Measurements from ENCODE around the gene GKAP1.
"Not testable (repeated sequence)": the region's sequence is repeated elsewhere in the genome, so short reads cannot be mapped to it uniquely, and the experiment has no call there.

The GKAP1 gene

DNA sequence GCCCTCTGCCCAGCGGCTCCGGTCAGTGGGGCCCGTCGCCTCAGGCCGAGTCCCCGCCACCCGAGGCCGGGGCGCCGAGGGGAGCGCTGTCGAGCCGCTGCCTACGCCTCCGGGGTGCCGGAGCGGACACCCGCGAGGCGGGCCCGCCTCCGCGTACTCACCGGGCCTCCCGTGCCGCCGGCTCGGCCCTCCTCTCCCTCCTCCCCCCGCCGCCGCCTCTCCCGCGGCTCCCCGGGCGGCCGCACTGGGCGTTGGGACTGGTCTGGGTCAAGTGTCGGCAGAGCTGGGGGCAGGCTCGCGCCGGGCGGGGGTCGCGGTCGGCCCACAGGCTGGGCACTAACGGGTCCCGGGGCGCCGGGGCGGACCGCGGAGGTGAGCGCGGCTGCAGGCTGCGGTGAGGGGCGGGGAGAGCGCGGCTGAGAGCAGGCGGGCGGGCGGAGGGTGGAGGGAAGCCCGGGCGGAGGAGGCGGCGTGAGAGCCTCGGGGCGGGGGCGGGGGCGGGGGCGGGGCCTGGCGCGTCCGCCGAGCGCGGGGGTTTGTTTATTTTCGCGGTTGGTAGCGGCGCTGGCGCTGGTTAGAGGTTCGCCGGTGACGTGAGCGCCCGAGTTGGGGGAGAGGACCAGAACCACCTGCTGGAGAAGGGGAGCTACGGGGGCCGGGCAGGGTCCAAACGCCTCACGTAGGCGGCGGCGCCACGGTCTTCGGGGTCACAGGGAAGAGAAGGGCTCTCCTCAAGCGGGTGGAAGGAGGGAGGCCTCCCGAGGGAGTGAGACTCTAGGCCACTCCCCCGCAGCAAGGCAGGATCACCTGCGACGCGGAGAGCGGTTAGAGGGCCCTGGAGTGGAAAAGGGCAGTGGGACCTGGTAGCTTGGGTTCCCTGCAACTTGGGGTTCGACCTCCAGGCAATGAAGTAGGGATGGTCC, at the start of gene GKAP1:
GKAP1 (minus strand) TSS at position 414 of the 923 bp plus-strand sequence. CDS start 11,252 bp downstream, outside the sequence.
- peak; percentile 54 for TF ChIP-seq ZFX (IDR thresholded peaks at IDR 0.05)
- TF ChIP-seq, protein P1, sequence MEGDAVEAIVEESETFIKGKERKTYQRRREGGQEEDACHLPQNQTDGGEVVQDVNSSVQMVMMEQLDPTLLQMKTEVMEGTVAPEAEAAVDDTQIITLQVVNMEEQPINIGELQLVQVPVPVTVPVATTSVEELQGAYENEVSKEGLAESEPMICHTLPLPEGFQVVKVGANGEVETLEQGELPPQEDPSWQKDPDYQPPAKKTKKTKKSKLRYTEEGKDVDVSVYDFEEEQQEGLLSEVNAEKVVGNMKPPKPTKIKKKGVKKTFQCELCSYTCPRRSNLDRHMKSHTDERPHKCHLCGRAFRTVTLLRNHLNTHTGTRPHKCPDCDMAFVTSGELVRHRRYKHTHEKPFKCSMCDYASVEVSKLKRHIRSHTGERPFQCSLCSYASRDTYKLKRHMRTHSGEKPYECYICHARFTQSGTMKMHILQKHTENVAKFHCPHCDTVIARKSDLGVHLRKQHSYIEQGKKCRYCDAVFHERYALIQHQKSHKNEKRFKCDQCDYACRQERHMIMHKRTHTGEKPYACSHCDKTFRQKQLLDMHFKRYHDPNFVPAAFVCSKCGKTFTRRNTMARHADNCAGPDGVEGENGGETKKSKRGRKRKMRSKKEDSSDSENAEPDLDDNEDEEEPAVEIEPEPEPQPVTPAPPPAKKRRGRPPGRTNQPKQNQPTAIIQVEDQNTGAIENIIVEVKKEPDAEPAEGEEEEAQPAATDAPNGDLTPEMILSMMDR (conservative IDR thresholded peaks at IDR 0.05): 0 out of 2 replicates have a peak, but pooled peaks have one; percentile 7
- peak within 1 kb of the TSS; percentile 67 for H3K27ac ChIP-seq

DNA sequence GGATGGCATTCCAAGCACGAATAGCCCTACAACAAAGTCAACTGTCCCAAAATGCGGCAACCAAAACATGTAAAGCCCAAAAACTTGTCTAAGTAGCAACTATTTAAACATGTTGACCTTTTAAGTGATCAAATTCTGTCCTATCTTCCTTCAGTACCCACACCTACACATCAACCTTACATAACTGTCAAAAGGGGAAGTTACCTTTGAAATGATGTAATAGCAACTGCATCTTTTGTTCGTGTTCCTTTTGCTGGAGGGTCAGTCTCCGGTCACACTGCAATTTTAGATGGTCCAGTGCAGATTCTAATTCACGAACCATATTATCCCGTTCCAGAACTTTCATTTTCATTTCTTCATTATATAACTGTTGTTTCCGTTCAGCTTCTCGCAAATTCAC, 32.3 kb upstream of the GKAP1 start:
- not testable (repeated sequence) for H3K27ac ChIP-seq

DNA sequence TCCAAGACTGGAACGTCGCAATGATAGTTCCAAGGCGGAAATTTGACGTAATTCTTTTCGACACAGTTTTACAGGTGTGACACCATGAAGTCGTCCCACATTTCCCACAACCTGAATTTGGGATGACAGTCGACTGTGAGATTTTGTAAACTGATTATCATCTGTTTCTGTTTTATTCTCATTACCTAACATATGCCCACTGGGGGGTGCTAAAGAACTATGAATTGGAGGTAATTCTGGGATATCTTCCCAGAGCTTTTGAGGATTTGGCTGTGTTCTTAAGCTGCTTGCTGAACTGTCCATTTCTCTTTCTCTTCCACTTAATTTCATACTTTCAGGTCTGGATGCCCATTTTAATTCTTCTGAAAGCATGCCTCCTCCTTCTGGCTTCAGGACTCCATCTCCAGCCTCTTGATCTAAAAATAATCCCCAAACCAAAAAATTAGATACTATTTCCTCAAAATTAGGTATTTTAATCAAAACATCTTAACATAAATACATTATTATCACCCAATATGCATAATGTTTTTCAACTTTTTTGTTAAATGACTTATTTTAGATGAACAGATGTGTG, 19.6 kb upstream of the GKAP1 start:
- TF ChIP-seq, protein P1 (conservative IDR thresholded peaks at IDR 0.05): peak; percentile 45
- not testable (repeated sequence) for H3K27ac ChIP-seq

DNA sequence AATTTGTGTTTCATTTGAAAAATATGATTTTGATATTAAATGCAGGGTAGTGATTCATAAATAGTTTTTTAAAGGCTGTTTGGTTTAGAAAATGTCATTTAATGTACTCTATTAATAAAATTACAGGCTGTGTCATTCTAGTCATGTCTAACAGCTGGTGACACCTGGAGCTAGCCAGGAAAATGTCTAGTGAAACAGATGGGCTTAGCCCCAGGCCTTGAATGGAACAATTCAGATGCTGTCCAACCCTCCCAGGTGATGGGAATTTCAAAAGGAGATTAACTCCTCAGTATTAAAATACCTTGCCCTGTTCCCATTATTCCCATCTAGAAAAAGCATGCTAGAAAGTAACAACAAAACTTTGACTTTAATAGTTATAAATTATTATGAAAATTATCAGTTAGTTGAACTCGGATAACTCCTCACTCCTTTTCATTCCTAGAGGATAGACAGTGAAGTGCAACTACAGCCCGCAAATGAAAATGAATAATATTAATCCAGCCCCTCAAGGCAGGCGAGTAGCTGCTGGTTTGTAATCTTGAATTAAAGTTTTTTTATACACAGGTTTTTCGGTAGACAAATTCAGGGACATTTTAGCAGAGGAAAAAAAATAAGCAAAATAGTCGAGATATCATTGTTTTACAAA, 13.0 kb upstream of the GKAP1 start:
- not testable (repeated sequence) for H3K27ac ChIP-seq

DNA sequence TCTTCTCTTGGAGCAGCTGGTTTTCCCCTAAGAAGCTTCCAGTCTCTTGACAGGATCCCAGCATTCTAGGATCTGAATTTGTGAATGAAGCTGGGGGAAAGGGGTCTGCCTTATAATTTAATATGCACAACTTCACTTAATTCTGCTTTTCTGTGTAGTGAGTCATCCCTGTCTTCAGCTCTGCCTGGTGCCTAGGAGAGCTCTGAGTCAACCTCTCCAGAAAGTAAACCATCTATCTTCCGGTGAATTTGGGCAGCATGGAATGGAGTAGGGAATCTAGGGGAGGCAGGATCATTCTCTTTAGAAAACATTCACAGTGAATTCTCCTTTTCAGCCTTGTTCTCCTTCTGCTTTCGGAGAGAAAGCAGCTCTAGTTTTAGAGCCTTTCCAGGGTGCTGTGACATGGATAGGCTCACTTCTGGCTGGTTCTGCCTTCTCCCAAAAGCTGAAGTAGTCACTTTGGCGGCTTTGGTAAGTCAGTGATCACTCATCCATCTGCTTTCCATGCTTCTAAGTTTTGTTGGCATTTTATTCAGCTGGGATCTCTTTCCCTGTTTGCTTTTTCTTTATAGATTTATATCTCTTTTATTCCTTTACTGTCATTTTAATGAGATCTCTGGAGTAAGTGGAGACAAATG, 7.5 kb upstream of the GKAP1 start:
- not testable (repeated sequence) for H3K27ac ChIP-seq

DNA sequence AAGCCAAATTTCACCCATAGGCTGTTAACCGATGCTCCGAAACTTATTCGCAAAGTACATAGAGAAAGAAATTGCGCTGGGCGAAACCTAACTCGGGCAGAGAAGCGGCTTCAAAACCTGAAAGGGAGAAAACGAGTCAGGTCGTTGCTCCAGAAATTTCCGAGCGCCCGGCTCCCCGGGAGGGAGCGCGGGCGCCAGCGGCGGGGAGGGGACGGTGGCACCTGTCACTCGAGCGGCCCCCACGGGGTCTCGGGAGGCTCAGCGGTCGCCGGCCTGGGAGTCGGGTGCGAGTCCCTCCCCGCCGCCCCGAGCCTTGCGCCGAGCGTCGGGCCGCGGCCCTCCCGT, 586 bp downstream of the GKAP1 start:
- peak overlapping the region; percentile 67 for H3K27ac ChIP-seq

DNA sequence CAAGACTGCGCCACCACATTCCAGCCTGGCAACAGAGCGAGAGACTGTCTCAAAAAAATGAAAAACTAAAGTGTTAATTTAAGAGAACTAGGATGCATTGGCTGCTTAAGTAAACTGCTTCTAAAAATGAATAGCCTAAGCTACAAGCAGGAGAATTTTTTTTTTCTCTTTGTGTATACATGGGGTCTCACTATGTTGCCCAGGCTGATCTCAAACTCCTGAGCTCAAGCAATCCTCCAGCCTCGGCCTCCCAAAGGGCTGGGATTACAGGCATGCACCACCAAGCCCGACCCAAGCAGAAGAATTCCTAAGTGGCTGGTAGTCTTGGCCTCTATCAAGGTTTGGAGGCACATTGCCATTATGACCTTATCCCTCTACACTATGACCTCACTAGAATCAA, 2.4 kb downstream of the GKAP1 start:
- not testable (repeated sequence) for H3K27ac ChIP-seq

DNA sequence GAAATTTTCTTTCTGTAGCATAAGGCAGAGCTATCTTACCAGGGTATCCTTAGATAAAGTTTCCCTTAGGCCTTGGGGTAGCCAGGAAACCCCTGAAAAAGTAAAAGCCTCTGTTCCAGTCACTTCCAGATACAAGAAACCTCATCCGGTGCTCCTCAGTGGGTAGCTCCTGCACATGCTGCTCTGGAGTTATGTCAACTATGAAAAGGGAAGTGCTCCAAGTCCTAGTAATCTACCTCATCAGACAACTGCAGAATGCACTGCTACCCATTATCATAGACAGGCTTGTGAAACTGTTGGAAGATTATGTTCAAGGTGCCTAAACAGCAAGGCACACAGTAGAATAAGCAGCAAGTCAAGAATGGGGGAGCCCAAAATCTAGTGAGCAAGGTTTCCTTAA, 8.4 kb downstream of the GKAP1 start:
- H3K27ac ChIP-seq: not testable (repeated sequence)

DNA sequence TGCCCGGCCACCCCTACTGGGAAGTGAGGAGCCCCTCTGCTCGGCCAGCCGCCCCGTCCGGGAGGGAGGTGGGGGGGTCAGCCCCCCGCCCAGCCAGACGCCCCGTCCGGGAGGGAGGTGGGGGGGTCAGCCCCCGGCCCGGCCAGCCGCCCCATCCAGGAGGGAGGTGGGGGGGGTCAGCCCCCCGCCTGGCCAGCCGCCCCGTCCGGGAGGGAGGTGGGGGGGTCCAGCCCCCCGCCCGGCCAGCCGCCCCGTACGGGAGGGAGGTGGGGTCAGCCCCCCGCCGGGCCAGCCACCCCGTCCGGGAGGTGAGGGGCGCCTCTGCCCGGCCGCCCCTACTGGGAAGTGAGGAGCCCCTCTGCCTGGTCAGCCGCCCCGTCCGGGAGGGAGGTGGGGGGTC, 13.1 kb downstream of the GKAP1 start:
- not testable (repeated sequence) for H3K27ac ChIP-seq

DNA sequence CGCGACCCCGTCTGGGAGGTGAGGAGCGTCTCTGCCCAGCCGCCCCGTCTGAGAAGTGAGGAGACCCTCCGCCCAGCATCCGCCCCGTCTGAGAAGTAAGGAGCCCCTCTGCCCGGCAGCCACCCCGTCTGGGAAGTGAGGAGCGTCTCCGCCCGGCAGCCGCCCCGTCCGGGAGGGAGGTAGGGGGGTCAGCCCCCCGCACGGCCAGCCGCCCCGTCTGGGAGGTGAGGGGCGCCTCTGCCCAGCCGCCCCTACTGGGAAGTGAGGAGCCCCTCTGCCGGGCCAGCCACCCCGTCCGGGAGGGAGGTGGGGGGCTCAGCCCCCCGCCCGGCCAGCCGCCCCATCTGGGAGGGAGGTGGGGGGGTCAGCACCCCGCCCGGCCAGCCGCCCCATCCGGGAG, 13.6 kb downstream of the GKAP1 start:
- H3K27ac ChIP-seq: not testable (repeated sequence)

DNA sequence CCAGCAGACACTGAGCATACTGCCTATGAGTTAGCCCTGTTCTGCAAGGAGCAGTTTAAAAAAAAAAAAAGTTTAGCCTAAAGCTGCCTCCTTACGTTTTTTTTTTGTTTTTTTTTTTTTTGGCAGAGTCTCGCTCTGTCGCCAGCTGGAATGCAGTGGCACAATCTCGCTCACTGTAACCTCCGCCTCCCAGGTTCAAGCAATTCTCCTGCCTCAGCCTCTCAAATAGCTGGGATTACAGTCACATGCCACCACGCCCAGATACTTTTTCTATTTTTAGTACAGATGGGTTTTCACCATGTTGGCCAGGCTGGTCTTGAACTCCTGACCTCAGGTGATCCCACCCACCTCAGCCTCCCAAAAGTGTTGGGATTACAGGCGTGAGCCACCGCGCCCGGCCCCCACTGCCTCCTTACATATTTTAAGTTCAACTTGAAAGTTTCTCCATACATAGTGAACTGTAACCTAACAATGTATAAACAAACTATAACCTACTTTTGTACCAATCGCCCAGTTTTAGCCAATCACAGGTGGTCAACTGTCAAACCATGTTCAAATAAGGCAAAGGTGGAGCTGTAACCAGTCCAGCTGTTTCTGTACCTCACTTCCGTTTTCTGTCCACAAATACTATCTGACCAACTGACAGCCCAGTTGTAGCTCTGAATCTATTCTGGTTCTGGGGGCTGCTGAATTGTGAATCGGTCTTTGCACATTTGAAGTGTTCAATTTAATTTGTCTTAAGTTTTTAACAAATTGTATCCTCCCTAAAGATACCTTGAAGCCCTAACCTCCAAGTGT, 17.1 kb downstream of the GKAP1 start:
- TF ChIP-seq ZFX (IDR thresholded peaks at IDR 0.05): no peak
- TF ChIP-seq, protein P1 (conservative IDR thresholded peaks at IDR 0.05): no peak
- no peak overlapping the region for H3K27ac ChIP-seq

All from C4-2B (cell line).